Thoracic aorta (tissue), 2 donors: ENCODE data around the gene LRRTM4. TPM values are rescaled to one million over a fixed set of nuclear protein-coding genes. Genes with fewer than 3 reads are reported as not detected.

ENCODE experiments used
- ATAC-seq: fragments of 150-250 bp; one replicate; pipeline ENCODE4 v1.8.0; 2017; ENCODE audit warnings: low read depth; ENCODE audit not compliant: insufficient number of reproducible peaks, low FRiP score
- DNase-seq: peaks from one replicate; pipeline ENCODE4 v3.0.0-alpha.2; 2020; ENCODE audit warnings: low spot score
- H3K27ac ChIP-seq, 2 donors: fragments of 200-600 bp; sonication (generic); 1 replicate in 1 of 2; 2 replicates in 1 of 2; pipeline ENCODE4 v1.5.1; 2016; ENCODE audit warnings: mild to moderate bottlenecking in 2 of 2, moderate library complexity in 2 of 2
- H3K27me3 ChIP-seq: fragments of 200-600 bp; sonication (generic); replicated peaks from 2 replicates; pipeline ENCODE4 v1.6.0; 2016; ENCODE audit warnings: mild to moderate bottlenecking; ENCODE audit not compliant: insufficient read depth
- H3K36me3 ChIP-seq: fragments of 200-600 bp; sonication (generic); one replicate; pipeline ENCODE4 v1.5.1; 2016
- H3K4me1 ChIP-seq, 2 donors: fragments of 200-600 bp; sonication (generic); 1 replicate in 1 of 2; 2 replicates in 1 of 2; pipeline versions ENCODE4 v1.5.1 to v1.6.0; 2016; ENCODE audit warnings: low read depth in 2 of 2, mild to moderate bottlenecking in 1 of 2; ENCODE audit not compliant: control insufficient read depth in 1 of 2
- H3K4me3 ChIP-seq: fragments of 200-600 bp; sonication (generic); 2 replicates; pipeline ENCODE4 v1.5.1; 2016; ENCODE audit warnings: mild to moderate bottlenecking
- H3K9me3 ChIP-seq: fragments of 200-600 bp; sonication (generic); 2 replicates; pipeline ENCODE4 v1.5.1; 2016
- CTCF ChIP-seq: fragments of 200-600 bp; sonication (generic); IDR thresholded peaks from one replicate; pipeline ENCODE4 v1.5.1; 2019; ENCODE audit warnings: antibody characterized with exemption
- total RNA-seq, 2 donors: library from RNA; depleted of rRNA; stranded (reverse); fragments of >200 nt; gene quantifications; one replicate each; pipeline versions ENCODE4 v1.1.0 to v1.2.3, GENCODE V29; 2016

LRRTM4 gene
- total RNA-seq: not detected

- Histone ChIP-seq H3K27ac (no peak within 1 kb of the TSS), H3K36me3 (no peaks in the 10 kb centered on the region), H3K27me3 (no peaks in the 10 kb centered on the region), H3K4me1 (no peaks in the 10 kb centered on the region), H3K4me3 (no peak within 1 kb of the TSS), H3K9me3 (no peaks in the 10 kb centered on the region)
- DNase-seq (no peak), ATAC-seq (no peak)
- no peak for TF ChIP-seq CTCF
These were observed at the start of gene LRRTM4 for GRCh38 chr2:77521931-77522470. LRRTM4 (minus strand) TSS chr2:77522376.

- no peak for DNase-seq
- ATAC-seq: no peak
- Histone ChIP-seq H3K27me3 (no peaks in the 10 kb centered on the region), H3K27ac (no peak overlapping the region), H3K9me3 (no peaks in the 10 kb centered on the region), H3K4me3 (no peak overlapping the region), H3K4me1 (no peaks in the 10 kb centered on the region), H3K36me3 (no peaks in the 10 kb centered on the region)
- no peak for TF ChIP-seq CTCF
These were observed 49.4 kb upstream of the LRRTM4 start for GRCh38 chr2:77571545-77571944.

GRCh38 chr2:77567723-77568122 is 45.5 kb upstream of the LRRTM4 start:
- Histone ChIP-seq H3K27me3 (no peaks in the 10 kb centered on the region), H3K4me3 (no peak overlapping the region), H3K9me3 (no peaks in the 10 kb centered on the region), H3K27ac (no peak overlapping the region), H3K4me1 (no peaks in the 10 kb centered on the region), H3K36me3 (no peaks in the 10 kb centered on the region)
- ATAC-seq (no peak), DNase-seq (no peak)
- no peak for TF ChIP-seq CTCF

- ATAC-seq: no peak
These were observed 44.4 kb upstream of the LRRTM4 start for GRCh38 chr2:77566582-77566981.

GRCh38 chr2:77566131-77566530 is 44.0 kb upstream of the LRRTM4 start:
- TF ChIP-seq CTCF: no peak
- ATAC-seq (no peak), DNase-seq (no peak)
- H3K4me1 ChIP-seq: no peaks in the 10 kb centered on the region
- H3K27me3 ChIP-seq: no peaks in the 10 kb centered on the region
- H3K36me3 ChIP-seq: no peaks in the 10 kb centered on the region
- H3K4me3 ChIP-seq: no peak overlapping the region
- no peak overlapping the region for H3K27ac ChIP-seq
- H3K9me3 ChIP-seq: no peaks in the 10 kb centered on the region

More at GRCh38 chr2:77566582-77566981, 44.4 kb upstream of the LRRTM4 start:
- Histone ChIP-seq H3K27me3 (no peaks in the 10 kb centered on the region), H3K36me3 (no peaks in the 10 kb centered on the region), H3K4me3 (no peak overlapping the region), H3K9me3 (no peaks in the 10 kb centered on the region), H3K27ac (no peak overlapping the region), H3K4me1 (no peaks in the 10 kb centered on the region)
- TF ChIP-seq CTCF: no peak
- DNase-seq: no peak
